GM18505 (cell line): ENCODE data around the gene LZTFL1.

Source experiments
- ATAC-seq: cut with Tn5 transposase; IDR thresholded peaks from one replicate; pipeline ENCODE4 v1.9.1; 2021; ENCODE audit not compliant: unreplicated experiment
- POLR2A ChIP-seq: IDR thresholded peaks from 4 replicates; pipeline ENCODE4 v1.6.1; 2011; ENCODE audit warnings: borderline replicate concordance; ENCODE audit not compliant: insufficient read depth, insufficient read length; ENCODE audit errors: extremely low read depth

The LZTFL1 gene

GRCh38 chr3:45792516-45793172, 49.3 kb downstream of the LZTFL1 start:
- TF ChIP-seq POLR2A = no peak
- no peak for ATAC-seq

- ATAC-seq = no peak
- TF ChIP-seq POLR2A = no peak
These were observed 49.9 kb downstream of the LZTFL1 start for GRCh38 chr3:45792036-45792435.

- no peak for ATAC-seq
- TF ChIP-seq POLR2A = no peak
These were observed 51.3 kb downstream of the LZTFL1 start for GRCh38 chr3:45790596-45790995.

- ATAC-seq = no peak
- no peak for TF ChIP-seq POLR2A
These were observed 52.6 kb downstream of the LZTFL1 start for GRCh38 chr3:45789235-45789812.

- ATAC-seq = no peak
- no peak for TF ChIP-seq POLR2A
These were observed 54.4 kb downstream of the LZTFL1 start for GRCh38 chr3:45787551-45787950.

GRCh38 chr3:45786801-45787495, 55.0 kb downstream of the LZTFL1 start:
- TF ChIP-seq POLR2A = no peak
- no peak for ATAC-seq

- TF ChIP-seq POLR2A = no peak
These were observed 56.2 kb downstream of the LZTFL1 start for GRCh38 chr3:45785605-45786150.

GRCh38 chr3:45783667-45784066, 58.3 kb downstream of the LZTFL1 start:
- no peak for TF ChIP-seq POLR2A
- no peak for ATAC-seq

More at GRCh38 chr3:45785605-45786150, 56.2 kb downstream of the LZTFL1 start:
- no peak for ATAC-seq

GRCh38 chr3:45782381-45782780, 59.5 kb downstream of the LZTFL1 start:
- TF ChIP-seq POLR2A = no peak
- ATAC-seq = no peak

GRCh38 chr3:45781841-45782240, 60.1 kb downstream of the LZTFL1 start:
- no peak for ATAC-seq
- no peak for TF ChIP-seq POLR2A

- no peak for ATAC-seq
These were observed 60.6 kb downstream of the LZTFL1 start for GRCh38 chr3:45781271-45781670.

GRCh38 chr3:45779746-45780735, 61.9 kb downstream of the LZTFL1 start:
- TF ChIP-seq POLR2A = no peak
- no peak for ATAC-seq

More at GRCh38 chr3:45781271-45781670, 60.6 kb downstream of the LZTFL1 start:
- no peak for TF ChIP-seq POLR2A

- no peak for TF ChIP-seq POLR2A
- ATAC-seq = no peak
These were observed 63.1 kb downstream of the LZTFL1 start for GRCh38 chr3:45778761-45779201.

- no peak for TF ChIP-seq POLR2A
- no peak for ATAC-seq
These were observed 64.1 kb downstream of the LZTFL1 start for GRCh38 chr3:45777746-45778386.
